ENCODE data around the gene INSRR. TPM values are rescaled to one million over a fixed set of nuclear protein-coding genes. Genes with fewer than 3 reads are reported as not detected.

INSRR gene
- total and polyA plus RNA-seq, 3 experiments from 2014 or later, result 0.07 TPM; not detected in 2

DNA sequence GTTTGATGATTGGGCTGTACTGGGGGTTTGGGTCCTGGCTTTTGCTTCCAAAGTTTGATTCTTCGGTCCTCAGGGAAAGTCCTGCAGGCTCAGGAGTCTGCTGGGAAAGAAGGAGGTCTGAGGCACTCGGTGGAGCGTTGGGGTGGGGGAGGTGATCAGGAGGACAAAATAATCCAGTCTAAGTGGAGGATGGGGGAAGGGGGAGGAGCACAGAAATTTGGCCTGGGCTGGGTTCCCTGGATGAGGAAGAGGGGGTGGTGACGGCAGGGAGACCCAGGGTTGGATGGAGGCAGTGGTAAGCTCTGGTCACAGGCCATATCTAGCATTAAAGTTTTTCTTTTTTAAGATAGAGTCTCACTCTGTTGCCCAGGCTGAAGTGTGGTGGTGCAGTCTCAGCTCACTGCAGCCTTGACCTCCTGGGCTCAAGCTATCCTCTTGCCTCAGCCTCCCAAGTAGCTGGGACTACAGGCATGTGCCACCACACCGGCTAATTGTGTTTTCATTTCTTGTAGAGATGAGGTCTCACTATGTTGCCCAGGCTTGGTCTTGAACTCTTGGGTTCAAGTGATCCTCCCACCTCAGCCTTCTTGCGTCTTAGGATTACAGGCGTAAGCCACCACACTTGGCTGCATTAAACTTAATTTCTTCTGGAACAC, 49.1 kb downstream of the INSRR start:
- CTCF ChIA-PET, result interaction anchor here (1.5 to 6.5 kb wide), 4 partner anchors 11 to 84 kb away, joined by 3 to 46 read pairs (median 6); partner anchors contain the start of gene NTRK1
- POLR2A ChIA-PET, result no interaction called here
- Mint-ChIP-seq H3K27me3 (no peaks in the 10 kb centered on the region), H3K4me1 (peaks cover 60 to 76% (median 63%) of the 10 kb centered on the region in 3 donors), H3K4me3 (peak overlapping the region in 3 of 7 donors; percentile 15 to 33 (median 18)), H3K36me3 (peaks cover 17 to 89% (median 26%) of the 10 kb centered on the region in 3 donors), H3K9me3 (no peaks in the 10 kb centered on the region), H3K27ac (peak overlapping the region in 7 of 8 donors; percentile 35 to 99 (median 70))
- peaks cover 29% of the 10 kb centered on the region for H3K36me3 ChIP-seq (ENCODE audit: insufficient read depth, low read length)
- no peak for DNase-seq
- H3K27me3 ChIP-seq (ENCODE audit: insufficient read depth, low read length, poor library complexity, severe bottlenecking), result no peaks in the 10 kb centered on the region
- H3K9me3 ChIP-seq (ENCODE audit: low read length), result no peaks in the 10 kb centered on the region
- H3K4me1 ChIP-seq (ENCODE audit: insufficient read depth, low read length), result peaks cover 44% of the 10 kb centered on the region
- no peak overlapping the region for H3K27ac ChIP-seq (ENCODE audit: low read depth, low read length)
- H3K4me3 ChIP-seq (ENCODE audit: low read length), result no peak overlapping the region

DNA sequence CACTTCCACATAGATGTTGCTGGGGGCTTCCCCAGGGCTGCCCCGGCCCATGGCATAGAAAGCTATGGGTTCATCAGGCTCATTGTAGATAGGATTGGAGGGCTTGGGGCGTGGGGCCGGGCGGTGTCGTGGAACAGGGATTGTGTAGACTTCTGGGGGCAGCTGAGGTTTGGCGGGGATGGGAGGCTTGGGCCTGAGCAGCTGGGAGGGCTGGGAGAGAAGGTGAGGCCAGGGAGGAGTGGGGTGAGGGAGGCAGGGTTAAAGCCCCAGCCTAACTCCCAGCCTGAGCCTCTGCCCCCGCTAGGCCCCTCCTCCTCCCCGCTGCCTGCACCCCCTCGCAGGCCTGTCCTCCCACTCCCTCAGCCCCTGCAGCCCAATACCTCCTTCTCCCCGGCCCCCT, 49.6 kb downstream of the INSRR start:
- H3K36me3 ChIP-seq (ENCODE audit: insufficient read depth, low read length), result peaks cover 29% of the 10 kb centered on the region
- H3K4me1 ChIP-seq (ENCODE audit: insufficient read depth, low read length), result peaks cover 39% of the 10 kb centered on the region
- H3K4me3 Mint-ChIP-seq, result peak overlapping the region in 1 of 7 donors; percentile 17

DNA sequence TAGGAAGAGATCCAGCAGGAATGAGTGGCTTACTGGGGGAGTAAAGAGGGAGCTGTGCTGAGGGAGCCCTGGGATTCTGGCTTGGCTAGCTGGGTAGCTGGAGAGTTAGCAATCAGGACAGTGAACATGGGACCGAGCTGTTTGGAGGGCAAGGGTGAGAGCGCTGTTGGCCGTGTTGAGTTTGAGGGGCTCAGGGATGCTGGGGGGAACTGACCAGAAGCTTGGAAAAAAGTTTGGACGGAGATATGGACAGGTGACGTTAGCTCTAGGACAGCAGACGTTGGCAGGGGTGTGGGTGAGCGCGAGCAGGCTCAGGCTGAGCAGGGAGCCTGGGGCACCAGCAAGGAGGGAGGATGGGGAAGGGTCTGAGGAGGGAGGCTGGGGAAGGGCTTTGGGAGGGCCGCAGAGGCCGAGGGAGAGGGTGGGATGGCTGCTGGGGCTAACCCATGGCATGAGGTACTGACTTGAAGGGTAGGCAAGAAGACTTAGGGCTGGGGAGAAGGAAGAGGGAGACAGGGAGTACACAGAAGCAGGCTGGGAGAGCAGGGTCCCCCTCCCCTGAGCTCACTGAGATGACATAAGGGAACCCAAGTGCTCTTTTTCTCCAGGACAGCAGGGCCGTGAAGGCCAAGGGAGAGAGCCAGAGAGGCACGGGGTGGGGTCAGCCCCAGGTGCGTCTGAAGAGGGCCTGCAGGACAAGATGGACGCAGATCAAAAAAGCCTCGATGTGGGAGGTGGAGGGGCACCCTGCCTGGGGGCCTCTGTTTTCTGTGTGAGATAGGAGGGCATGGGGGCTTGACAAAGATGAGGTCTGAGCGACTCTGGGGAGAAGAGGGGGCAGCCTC, 50.5 kb downstream of the INSRR start:
- H3K4me3 Mint-ChIP-seq, result peak overlapping the region in 3 of 7 donors; percentile 15 to 75 (median 34)
- H3K27ac Mint-ChIP-seq, result peak overlapping the region; percentile 54 to 95 (median 86)
- H3K4me1 Mint-ChIP-seq, result peaks cover 53 to 73% (median 59%) of the 10 kb centered on the region in 3 donors
- Histone ChIP-seq H3K4me3 (ENCODE audit: low read length) (no peak overlapping the region), H3K27me3 (ENCODE audit: insufficient read depth, low read length, poor library complexity, severe bottlenecking) (no peaks in the 10 kb centered on the region), H3K9me3 (ENCODE audit: low read length) (no peaks in the 10 kb centered on the region), H3K4me1 (ENCODE audit: insufficient read depth, low read length) (peaks cover 32% of the 10 kb centered on the region), H3K27ac (ENCODE audit: low read depth, low read length) (no peak overlapping the region), H3K36me3 (ENCODE audit: insufficient read depth, low read length) (peaks cover 29% of the 10 kb centered on the region)
- DNase-seq, result no peak
- H3K27me3 Mint-ChIP-seq, result no peaks in the 10 kb centered on the region
- no peaks in the 10 kb centered on the region for H3K9me3 Mint-ChIP-seq
- H3K36me3 Mint-ChIP-seq, result peaks cover 17 to 75% (median 25%) of the 10 kb centered on the region in 3 donors
- ChIA-PET POLR2A (interaction anchor here (0.6 to 1.0 kb wide), 2 partner anchors 51 to 84 kb away, joined by 3 read pairs; no protein-coding TSS in a partner anchor), CTCF (interaction anchor here (0.9 to 3.5 kb wide), 5 partner anchors 10 to 82 kb away, joined by 3 to 19 read pairs (median 3); partner anchors contain the start of gene INSRR)

More for the DNA sequence above, 49.6 kb downstream of the INSRR start:
- H3K27ac Mint-ChIP-seq, result peak overlapping the region in 4 of 8 donors; percentile 75 to 93 (median 87)
- ChIA-PET CTCF (interaction anchor here (1.5 to 6.5 kb wide), 5 partner anchors 10 to 83 kb away, joined by 3 to 46 read pairs (median 8); partner anchors contain the start of genes INSRR and NTRK1), POLR2A (no interaction called here)
- H3K36me3 Mint-ChIP-seq, result peaks cover 17 to 83% (median 25%) of the 10 kb centered on the region in 3 donors
- H3K27me3 Mint-ChIP-seq, result no peaks in the 10 kb centered on the region
- no peak for DNase-seq
- H3K4me3 ChIP-seq (ENCODE audit: low read length), result no peak overlapping the region
- no peaks in the 10 kb centered on the region for H3K9me3 ChIP-seq (ENCODE audit: low read length)
- peaks cover 56 to 73% (median 61%) of the 10 kb centered on the region in 3 donors for H3K4me1 Mint-ChIP-seq
- H3K27me3 ChIP-seq (ENCODE audit: insufficient read depth, low read length, poor library complexity, severe bottlenecking), result no peaks in the 10 kb centered on the region
- no peak overlapping the region for H3K27ac ChIP-seq (ENCODE audit: low read depth, low read length)
- H3K9me3 Mint-ChIP-seq, result no peaks in the 10 kb centered on the region

- peak overlapping the region; percentile 1 for H3K27ac ChIP-seq (ENCODE audit: low read depth, low read length)
- Mint-ChIP-seq H3K4me1 (peaks cover 45 to 69% (median 51%) of the 10 kb centered on the region in 3 donors), H3K4me3 (peak overlapping the region in 5 of 7 donors; percentile 1 to 75 (median 44))
These were observed 51.3 kb downstream of the INSRR start for GRCh38 chr1:156807627-156808026.

GRCh38 chr1:156806512-156807440, 52.1 kb downstream of the INSRR start:
- Mint-ChIP-seq H3K27me3 (no peaks in the 10 kb centered on the region), H3K4me3 (peak overlapping the region in 1 of 7 donors; percentile 21), H3K9me3 (no peaks in the 10 kb centered on the region), H3K27ac (peak overlapping the region; percentile 54 to 95 (median 84)), H3K36me3 (peaks cover 9 to 65% (median 13%) of the 10 kb centered on the region in 3 donors), H3K4me1 (peaks cover 45 to 69% (median 47%) of the 10 kb centered on the region in 3 donors)
- CTCF ChIA-PET, result interaction anchor here (1.0 to 3.5 kb wide), 5 partner anchors 8 to 80 kb away, joined by 3 to 19 read pairs (median 3); partner anchors contain the start of gene INSRR
- POLR2A ChIA-PET, result interaction anchor here (0.7 kb wide), 1 partner anchor 34 kb away, joined by 3 read pairs; no protein-coding TSS in a partner anchor
- H3K4me3 ChIP-seq (ENCODE audit: low read length), result no peak overlapping the region
- no peak overlapping the region for H3K27ac ChIP-seq (ENCODE audit: low read depth, low read length)
- H3K4me1 ChIP-seq (ENCODE audit: insufficient read depth, low read length), result peaks cover 16% of the 10 kb centered on the region
- H3K36me3 ChIP-seq (ENCODE audit: insufficient read depth, low read length), result peaks cover 16% of the 10 kb centered on the region
- H3K27me3 ChIP-seq (ENCODE audit: insufficient read depth, low read length, poor library complexity, severe bottlenecking), result no peaks in the 10 kb centered on the region
- no peaks in the 10 kb centered on the region for H3K9me3 ChIP-seq (ENCODE audit: low read length)
- DNase-seq, result no peak

More at GRCh38 chr1:156807627-156808026, 51.3 kb downstream of the INSRR start:
- ChIA-PET POLR2A (interaction anchor here (0.6 kb wide), 1 partner anchor 85 kb away, joined by 3 read pairs; no protein-coding TSS in a partner anchor), CTCF (interaction anchor here (0.9 to 3.5 kb wide), 5 partner anchors 31 to 81 kb away, joined by 3 to 19 read pairs (median 3); partner anchors contain the start of gene INSRR)
- peaks cover 25% of the 10 kb centered on the region for H3K4me1 ChIP-seq (ENCODE audit: insufficient read depth, low read length)
- H3K9me3 Mint-ChIP-seq, result no peaks in the 10 kb centered on the region
- H3K27me3 ChIP-seq (ENCODE audit: insufficient read depth, low read length, poor library complexity, severe bottlenecking), result no peaks in the 10 kb centered on the region
- H3K9me3 ChIP-seq (ENCODE audit: low read length), result no peaks in the 10 kb centered on the region
- H3K36me3 ChIP-seq (ENCODE audit: insufficient read depth, low read length), result peaks cover 24% of the 10 kb centered on the region
- no peaks in the 10 kb centered on the region for H3K27me3 Mint-ChIP-seq
- peaks cover 15 to 68% (median 22%) of the 10 kb centered on the region in 3 donors for H3K36me3 Mint-ChIP-seq
- no peak for DNase-seq
- peak overlapping the region; percentile 54 to 95 (median 84) for H3K27ac Mint-ChIP-seq
- H3K4me3 ChIP-seq (ENCODE audit: low read length), result no peak overlapping the region

GRCh38 chr1:156805766-156806511, 53.0 kb downstream of the INSRR start:
- CTCF ChIA-PET, result interaction anchor here (1.0 to 3.5 kb wide), 3 partner anchors 8 to 54 kb away, joined by 3 to 19 read pairs (median 3); partner anchors contain the start of gene INSRR
- peaks cover under 1 to 64% (median 8%) of the 10 kb centered on the region in 3 donors for H3K36me3 Mint-ChIP-seq

More at GRCh38 chr1:156805766-156806511, 53.0 kb downstream of the INSRR start:
- H3K9me3 Mint-ChIP-seq, result no peaks in the 10 kb centered on the region
- no peaks in the 10 kb centered on the region for H3K27me3 Mint-ChIP-seq
- no peak for DNase-seq
- H3K36me3 ChIP-seq (ENCODE audit: insufficient read depth, low read length), result peaks cover 16% of the 10 kb centered on the region
- peaks cover 44 to 69% (median 47%) of the 10 kb centered on the region in 3 donors for H3K4me1 Mint-ChIP-seq
- no peak overlapping the region for H3K4me3 ChIP-seq (ENCODE audit: low read length)
- peaks cover 15% of the 10 kb centered on the region for H3K4me1 ChIP-seq (ENCODE audit: insufficient read depth, low read length)
- POLR2A ChIA-PET, result interaction anchor here (0.6 to 0.7 kb wide), 2 partner anchors 16 to 30 kb away, joined by 3 read pairs; no protein-coding TSS in a partner anchor
- H3K4me3 Mint-ChIP-seq, result no peak overlapping the region
- no peak overlapping the region for H3K27ac ChIP-seq (ENCODE audit: low read depth, low read length)
- peak overlapping the region; percentile 52 to 94 (median 74) for H3K27ac Mint-ChIP-seq
- no peaks in the 10 kb centered on the region for H3K27me3 ChIP-seq (ENCODE audit: insufficient read depth, low read length, poor library complexity, severe bottlenecking)
- no peaks in the 10 kb centered on the region for H3K9me3 ChIP-seq (ENCODE audit: low read length)

All from CD8-positive, alpha-beta memory T cell (primary cell).